ENCODE data around the gene DPH1.

DNA sequence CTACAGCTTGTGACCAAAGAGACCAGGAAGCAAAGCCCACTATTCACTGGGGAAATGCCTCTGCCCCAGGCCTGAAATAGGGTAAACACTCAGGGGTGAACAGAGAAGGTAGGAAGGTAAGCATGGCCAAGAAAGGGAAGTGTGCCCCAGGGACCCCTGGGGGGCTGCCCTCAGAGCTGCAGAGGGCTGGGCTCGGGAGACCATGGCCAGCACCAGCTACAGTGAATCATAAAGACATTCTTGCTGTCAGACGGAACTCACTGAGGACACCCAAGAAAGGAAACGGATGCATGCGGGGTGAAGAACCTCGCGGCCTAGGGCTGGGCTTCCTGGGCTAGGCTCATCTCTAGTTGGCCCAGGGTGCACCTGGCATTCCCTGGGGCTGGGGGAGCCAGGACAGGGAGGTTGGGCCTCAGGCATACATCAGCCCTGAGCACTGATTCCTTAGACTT, 34.6 kb downstream of the DPH1 start:
- TF ChIP-seq POLR2A (IDR thresholded peaks at IDR 0.05), result no peak
- TF ChIP-seq, protein P1, sequence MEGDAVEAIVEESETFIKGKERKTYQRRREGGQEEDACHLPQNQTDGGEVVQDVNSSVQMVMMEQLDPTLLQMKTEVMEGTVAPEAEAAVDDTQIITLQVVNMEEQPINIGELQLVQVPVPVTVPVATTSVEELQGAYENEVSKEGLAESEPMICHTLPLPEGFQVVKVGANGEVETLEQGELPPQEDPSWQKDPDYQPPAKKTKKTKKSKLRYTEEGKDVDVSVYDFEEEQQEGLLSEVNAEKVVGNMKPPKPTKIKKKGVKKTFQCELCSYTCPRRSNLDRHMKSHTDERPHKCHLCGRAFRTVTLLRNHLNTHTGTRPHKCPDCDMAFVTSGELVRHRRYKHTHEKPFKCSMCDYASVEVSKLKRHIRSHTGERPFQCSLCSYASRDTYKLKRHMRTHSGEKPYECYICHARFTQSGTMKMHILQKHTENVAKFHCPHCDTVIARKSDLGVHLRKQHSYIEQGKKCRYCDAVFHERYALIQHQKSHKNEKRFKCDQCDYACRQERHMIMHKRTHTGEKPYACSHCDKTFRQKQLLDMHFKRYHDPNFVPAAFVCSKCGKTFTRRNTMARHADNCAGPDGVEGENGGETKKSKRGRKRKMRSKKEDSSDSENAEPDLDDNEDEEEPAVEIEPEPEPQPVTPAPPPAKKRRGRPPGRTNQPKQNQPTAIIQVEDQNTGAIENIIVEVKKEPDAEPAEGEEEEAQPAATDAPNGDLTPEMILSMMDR (IDR thresholded peaks at IDR 0.05), result no peak

Measured in Peyer's patch (tissue), 4 donors.